GM19193 (cell line): ENCODE measurements around the gene DTX4.

Experiments
- POLR2A ChIP-seq: IDR thresholded peaks from 4 replicates; pipeline ENCODE4 v1.6.1; 2011; ENCODE audit not compliant: insufficient read depth, insufficient read length; ENCODE audit errors: extremely low read depth

DTX4 gene

GRCh38 chr11:59197991-59198390, 26.1 kb downstream of the DTX4 start:
- no peak for TF ChIP-seq POLR2A

DNA sequence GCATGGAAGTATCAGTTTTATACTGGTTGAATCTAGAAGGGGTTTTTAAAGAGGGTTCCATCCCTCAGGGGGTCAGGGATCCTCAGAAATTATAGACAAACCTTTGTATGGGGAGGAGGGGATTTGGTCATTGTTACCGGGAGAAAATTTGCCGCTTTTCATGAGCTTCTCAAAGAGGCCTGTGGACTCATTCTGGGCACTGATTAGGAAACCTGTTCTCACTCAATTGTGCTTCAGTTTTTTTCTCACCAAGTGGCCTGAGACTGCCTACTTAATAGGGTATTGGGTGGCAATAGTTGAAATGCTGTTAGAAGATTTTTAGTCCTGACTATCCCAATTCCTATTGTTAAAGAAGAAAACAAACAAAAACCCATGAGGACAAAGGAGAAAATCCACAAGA, 26.8 kb downstream of the DTX4 start:
- TF ChIP-seq POLR2A = no peak

DNA sequence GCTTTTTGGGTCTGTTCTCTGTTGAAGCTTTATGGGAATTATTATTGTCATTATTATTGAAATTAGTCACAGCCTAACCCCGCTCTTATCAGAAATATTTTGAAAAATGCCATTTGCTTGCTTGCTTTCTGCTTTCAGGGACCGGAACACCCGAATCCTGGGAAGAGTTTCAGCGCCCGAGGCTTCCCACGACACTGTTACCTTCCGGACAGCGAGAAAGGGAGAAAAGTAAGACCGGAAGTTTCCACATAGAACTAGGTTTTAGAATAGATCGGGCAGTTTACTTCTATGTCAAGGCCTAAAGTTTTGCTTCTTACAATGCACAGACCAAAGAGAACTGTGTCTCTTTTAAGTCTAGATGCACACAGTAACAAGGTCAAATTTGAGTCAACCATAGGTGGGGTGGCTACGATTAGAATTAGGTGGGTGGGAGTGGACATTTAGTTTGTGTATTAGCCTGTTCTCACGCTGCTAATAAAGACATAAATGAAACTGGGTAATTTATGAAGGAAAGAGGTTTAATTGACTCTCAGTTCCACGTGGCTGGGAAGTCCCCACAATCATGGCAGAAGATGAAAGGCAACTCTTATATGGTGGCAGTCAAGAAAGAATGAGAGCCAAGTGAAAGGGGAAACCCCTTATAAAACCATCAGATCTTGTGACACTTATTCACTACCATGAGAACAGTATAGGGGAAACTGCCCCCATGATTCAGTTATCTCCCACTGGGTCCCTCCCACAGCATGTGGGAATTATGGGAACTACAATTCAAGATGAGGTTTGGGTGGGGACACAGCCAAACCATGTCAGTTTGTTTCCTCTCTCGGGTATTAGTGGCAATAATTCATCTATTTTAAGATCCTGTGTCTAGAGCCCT, 27.9 kb downstream of the DTX4 start:
- no peak for TF ChIP-seq POLR2A

- no peak for TF ChIP-seq POLR2A
Observed at GRCh38 chr11:59200423-59200746, 28.5 kb downstream of the DTX4 start.

GRCh38 chr11:59201353-59201752, 29.4 kb downstream of the DTX4 start:
- TF ChIP-seq POLR2A = no peak

DNA sequence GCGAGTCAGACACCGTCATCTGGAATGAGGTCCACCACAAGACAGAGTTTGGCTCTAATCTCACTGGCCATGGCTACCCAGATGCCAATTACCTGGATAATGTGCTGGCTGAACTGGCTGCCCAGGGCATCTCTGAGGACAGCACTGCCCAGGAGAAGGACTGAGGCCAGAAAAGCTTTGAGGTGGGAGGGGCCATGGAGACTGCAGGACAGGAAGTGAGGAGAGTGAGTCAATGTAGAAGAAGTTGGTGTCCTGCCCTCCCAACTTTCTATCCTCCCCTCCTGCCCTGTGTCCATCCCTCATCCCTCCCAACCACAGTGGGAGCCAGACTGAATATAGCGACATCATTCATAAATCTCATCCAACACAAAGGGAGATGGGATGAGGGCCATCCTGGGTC, 32.8 kb downstream of the DTX4 start:
- TF ChIP-seq POLR2A = no peak

DNA sequence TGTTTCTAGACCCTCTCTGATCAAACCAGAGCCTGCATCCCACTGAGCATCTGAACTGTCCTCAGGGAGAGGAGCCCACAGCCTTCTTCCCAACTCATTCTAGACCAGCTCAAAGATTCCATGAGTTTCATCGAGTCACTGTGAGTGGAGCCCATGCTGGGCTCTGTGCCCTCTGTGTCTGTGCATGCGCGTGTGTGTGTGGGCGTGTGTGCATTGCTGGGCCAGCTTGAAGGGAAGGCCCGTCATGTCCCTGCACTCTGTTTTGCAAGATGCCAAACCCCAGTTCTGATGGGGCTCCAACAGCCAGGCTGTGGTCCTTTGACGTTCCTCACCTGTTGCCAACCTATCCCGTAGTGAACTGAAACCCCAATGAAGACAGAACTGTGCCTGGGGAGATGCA, 33.7 kb downstream of the DTX4 start:
- no peak for TF ChIP-seq POLR2A

GRCh38 chr11:59206635-59207034, 34.7 kb downstream of the DTX4 start:
- no peak for TF ChIP-seq POLR2A

DNA sequence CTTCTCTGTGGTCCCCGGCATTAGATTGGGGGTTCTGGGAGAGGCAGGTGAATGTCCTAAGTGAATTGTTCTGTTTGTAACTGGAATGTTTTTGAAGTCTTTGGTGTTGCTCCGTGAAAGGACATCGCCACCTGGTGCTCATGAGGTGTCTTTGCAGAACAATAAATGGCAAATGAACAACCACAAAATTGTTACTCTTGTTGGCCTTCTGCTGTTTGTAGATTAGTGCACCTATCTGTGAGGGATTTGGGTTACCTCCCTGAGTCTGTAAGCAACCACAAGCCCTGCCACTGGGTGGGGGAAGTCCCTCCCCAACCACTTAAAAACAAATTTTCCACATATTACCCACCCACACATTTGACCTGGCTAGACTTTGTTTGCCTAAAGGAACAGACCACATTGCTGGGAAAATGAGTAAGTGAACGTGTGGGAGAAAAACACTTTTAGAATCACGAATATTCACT, 36.1 kb downstream of the DTX4 start:
- TF ChIP-seq POLR2A = no peak

GRCh38 chr11:59208956-59209355, 37.0 kb downstream of the DTX4 start:
- no peak for TF ChIP-seq POLR2A

GRCh38 chr11:59212222-59212621, 40.3 kb downstream of the DTX4 start:
- TF ChIP-seq POLR2A = no peak

DNA sequence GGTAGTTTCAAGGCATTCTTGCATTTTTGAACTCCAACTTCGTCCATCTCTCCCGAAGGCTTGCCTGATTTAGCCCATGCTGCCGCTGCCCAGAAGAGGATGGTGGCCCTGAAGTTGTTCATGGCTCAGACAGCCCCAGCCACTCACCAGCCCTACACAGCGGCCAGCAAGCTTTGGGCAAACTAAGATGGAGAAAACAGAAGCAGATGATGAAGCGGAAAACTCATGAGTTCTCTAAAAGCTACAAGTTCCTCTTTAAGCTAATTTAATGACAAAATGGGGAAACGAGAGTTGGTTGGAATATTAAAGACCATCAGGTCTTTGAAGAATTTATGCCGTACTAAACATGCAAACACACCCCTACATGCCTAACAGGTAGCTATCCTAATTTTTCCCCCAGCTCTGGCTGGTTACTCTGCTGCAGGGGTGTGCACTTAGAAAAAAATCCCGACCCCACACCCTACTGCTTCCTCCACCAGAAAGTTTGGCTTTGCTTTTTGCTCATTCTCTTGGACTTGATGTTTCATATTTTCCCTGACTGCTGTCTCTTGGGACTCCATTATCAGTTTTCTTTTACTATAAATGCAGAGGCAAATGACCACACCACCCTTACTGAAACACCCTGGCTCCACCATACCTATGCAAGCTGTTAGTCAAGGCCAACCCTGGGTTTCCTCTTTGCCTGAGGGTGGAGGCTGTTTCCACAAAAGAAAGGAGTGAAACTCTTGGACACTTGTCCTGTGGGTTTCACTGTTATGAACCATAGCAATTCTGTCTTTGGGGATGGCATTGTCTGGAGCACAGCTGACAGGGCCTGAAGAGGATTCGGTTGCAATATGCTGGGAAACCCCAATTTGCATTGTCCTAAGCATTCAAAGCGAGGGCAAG, 41.1 kb downstream of the DTX4 start, which contains the start of gene MPEG1:
Gene MPEG1 (minus strand): TSS at position 184 of the 888 bp plus-strand sequence. CDS start 62 bp downstream, at position 122.
- TF ChIP-seq POLR2A = peak; percentile 65

- TF ChIP-seq POLR2A = no peak
Observed at GRCh38 chr11:59214141-59214893, 42.4 kb downstream of the DTX4 start.

DNA sequence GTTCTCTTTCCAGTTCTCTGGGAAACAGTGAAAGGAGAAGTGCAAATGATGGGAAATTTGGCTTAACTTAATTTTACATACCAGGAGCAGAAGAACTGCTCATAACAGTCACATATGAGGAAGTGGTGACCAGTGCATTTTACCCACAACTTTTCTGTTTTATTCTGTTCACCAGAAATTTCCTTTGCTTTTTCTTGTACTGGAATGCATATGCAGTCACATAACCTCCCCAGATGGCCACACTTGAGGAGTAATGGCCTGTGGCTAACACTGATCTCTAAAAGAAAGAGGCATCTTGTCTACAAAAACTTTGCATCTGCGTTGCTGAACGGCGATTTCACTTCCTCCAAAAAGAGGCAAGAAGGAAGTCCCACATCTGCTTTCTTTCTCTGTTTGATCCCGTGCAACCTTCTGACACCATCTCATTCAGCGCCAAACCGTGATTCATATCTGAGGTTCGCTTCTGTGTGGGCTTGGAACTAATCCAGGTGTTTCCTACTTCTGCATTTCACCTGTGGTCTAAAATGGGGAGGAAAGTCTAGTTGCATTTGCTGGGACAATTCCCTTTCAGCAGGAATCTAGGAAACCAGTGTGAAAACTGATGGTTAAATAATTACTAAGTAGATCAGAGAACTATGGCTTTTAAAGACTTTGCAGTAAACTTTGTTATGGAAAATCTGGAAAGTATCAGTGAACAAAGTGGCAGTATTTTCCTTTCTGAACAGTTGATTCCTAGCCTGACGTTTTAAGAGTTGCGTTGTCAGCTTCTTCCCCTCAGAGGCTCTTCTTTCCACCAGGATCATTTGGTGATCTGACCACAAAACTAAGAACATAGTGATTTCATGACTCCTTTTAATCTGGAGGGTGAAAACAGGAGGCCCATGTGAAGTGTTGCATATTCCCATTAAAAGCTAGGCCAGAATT, 45.0 kb downstream of the DTX4 start:
- TF ChIP-seq POLR2A = no peak
